Measurements from ENCODE around the gene MAP4K4.

GRCh38 chr2:101733257-101733993 lies 35.9 kb downstream of the MAP4K4 start:
- TF ChIP-seq, protein P1, sequence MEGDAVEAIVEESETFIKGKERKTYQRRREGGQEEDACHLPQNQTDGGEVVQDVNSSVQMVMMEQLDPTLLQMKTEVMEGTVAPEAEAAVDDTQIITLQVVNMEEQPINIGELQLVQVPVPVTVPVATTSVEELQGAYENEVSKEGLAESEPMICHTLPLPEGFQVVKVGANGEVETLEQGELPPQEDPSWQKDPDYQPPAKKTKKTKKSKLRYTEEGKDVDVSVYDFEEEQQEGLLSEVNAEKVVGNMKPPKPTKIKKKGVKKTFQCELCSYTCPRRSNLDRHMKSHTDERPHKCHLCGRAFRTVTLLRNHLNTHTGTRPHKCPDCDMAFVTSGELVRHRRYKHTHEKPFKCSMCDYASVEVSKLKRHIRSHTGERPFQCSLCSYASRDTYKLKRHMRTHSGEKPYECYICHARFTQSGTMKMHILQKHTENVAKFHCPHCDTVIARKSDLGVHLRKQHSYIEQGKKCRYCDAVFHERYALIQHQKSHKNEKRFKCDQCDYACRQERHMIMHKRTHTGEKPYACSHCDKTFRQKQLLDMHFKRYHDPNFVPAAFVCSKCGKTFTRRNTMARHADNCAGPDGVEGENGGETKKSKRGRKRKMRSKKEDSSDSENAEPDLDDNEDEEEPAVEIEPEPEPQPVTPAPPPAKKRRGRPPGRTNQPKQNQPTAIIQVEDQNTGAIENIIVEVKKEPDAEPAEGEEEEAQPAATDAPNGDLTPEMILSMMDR (IDR thresholded peaks at IDR 0.05): no peak
- no peak for TF ChIP-seq POLR2A (IDR thresholded peaks at IDR 0.05)

All from thyroid gland (tissue), 4 donors.